GM18502 (cell line): ENCODE measurements around the gene ATXN10.

Experiments
- ATAC-seq: cut with Tn5 transposase; IDR thresholded peaks from one replicate; pipeline ENCODE4 v1.9.1; 2021; ENCODE audit warnings: mild to moderate bottlenecking; ENCODE audit not compliant: unreplicated experiment, poor library complexity

The ATXN10 gene

DNA sequence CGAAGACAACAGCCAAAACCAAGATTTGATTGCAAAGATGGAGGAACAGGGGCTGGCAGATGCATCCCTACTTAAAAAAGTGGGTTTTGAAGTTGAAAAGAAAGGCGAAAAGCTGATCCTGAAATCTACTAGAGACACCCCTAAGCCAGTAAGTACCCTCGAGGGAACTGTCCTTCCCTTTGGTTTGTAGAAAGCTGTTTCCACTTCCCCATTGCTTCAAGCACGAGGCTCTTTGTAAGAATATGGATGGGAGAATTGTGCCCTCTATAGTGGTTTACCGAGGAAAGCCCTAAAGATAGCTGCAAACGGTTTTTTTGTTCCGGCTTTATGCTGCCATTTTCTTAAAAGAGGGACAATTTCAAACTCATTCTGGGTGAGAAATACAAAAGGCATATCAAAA, 171.4 kb downstream of the ATXN10 start:
- no peak for ATAC-seq

DNA sequence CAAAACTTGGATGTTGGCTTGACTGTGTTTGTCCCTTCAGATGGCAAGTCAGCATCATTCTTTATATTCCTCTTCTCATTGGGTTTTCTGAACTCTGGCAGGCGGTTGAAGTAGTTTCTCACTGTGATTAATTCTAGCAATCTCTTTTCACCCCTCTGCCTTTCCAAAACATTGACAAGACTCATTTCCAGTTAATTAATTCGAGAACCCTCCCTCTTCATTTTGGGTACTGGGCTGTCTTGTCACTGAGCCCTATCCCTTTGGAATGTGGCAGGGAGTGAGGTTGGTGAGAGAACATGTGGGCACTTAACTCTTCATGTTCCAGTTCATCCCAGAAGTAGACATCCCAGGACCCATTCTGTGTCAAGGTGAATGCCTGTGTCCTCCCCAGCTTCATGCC, 172.4 kb downstream of the ATXN10 start:
- no peak for ATAC-seq

- ATAC-seq, result no peak
These were observed 173.4 kb downstream of the ATXN10 start for GRCh38 chr22:45845076-45845487.

GRCh38 chr22:45846952-45847351, 175.3 kb downstream of the ATXN10 start:
- ATAC-seq, result no peak

DNA sequence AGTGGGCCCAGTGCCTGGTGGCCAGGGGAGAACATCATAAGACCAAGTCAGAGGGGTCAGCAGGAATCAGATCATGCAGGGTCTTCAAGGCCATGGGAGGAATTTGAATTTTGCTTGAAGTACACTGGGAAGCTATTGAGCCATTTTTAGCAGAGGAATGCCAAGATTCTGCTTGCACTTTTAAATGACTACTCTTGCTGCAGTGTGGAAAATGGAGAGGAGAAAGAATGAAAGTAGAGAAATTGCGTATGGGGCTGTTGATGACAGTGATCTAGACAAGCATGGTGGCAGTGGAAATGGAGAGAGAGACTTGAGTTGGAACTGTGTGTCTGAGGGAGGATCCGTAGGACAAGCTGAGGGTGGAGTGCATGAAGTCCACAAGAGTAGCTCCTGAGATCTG, 177.3 kb downstream of the ATXN10 start:
- no peak for ATAC-seq

- ATAC-seq, result no peak
These were observed 181.2 kb downstream of the ATXN10 start for GRCh38 chr22:45852826-45853225.

DNA sequence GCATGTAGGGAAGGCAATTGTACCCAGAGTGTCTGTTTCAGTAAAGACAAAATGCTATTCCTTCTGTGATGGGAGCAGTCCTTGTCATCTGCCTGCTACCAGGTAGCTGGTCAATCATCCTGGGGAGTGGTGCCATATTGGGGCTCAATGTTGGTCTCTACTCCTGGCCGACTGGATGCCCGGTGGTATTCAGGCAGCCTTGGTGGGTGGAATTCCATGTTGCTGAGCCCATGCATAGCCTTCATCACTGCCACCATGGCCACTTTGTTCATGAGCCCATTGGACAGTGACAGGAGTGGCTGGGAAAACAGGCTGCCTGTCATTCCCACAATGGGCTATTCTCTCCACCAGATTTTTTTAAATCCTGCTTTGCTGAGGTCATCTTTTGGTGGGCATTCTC, 184.3 kb downstream of the ATXN10 start:
- ATAC-seq, result no peak

DNA sequence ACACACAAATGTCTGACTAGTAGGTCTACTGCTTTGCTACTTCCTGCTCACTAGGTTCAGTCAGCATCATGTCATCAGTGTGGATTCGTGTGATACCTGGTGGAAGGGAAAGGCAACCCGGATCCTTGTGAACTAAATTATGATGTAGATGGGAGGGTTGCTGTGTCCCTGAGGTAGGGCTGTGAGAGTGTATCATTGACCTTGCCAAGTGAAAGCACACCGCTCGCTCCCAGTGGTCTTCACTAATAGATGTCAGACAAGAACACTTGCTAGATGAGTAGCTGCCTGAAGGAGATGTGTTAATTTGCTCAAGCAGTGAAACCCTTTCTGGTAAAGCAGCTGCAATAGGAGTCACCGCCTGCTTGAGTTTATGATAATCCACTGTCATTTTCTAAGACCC, 185.9 kb downstream of the ATXN10 start:
- ATAC-seq, result no peak

DNA sequence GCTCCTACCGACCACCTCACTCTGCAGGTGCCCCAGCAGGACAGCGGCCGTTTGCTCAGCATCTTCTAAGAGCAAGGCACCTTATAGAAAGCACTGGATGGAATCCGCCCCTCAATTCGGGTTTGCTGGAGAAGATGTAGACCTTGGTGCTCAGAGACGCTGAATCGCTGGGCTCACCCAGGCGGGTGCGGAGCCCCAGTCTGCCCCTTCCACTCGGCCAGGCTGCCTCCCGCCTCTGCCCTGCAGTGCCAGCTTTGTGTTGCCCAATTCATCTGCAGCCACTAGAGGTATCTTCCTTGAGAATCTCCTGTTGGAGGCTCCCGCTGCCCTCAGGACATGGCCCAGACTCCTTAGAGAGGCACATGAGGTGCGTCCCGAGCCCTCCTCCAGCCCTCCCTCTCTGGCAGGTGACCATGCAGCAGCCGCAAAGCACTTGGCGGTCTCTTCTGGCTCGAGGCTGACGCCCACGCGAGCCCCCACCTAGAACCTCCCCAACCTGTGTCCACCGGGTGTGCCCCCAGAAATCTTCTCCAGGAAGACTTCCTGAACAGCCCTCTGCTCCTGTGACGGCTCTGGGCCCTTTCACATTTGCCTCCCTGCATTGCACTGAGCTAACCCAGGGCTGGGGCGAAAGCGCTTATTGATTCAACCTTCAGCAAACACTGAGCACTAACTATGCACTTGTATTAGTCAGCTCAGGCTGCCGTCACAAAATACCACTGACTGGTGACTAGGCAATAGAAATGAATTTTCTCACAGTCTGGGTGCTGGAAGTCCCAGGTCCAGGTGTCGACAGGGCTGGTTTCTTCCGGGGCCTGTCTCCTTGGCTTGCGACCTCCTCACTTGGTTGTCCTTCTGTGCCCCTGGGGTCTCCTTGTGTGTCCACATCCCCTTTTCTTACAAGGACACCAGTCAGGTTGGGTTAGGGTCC, 187.9 kb downstream of the ATXN10 start:
- no peak for ATAC-seq

DNA sequence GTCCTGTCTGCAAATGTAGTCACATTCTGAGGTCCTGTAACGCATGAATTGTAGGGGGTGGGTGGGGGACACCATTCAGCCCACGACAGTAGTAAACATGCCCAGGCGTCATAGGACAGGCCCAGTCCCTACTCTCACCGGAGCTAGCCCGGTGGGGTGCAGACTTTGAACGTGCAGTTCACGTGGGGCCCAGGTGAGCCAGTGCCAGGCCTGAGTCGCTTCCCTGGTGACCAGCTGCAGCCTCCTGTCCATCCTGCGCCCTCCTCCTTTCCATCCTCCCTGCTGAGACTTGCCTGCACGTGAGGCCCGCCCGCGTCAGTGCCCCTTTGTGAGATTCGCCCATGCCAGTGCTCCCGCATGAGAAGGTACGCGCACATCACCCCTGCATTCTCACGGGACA, 188.6 kb downstream of the ATXN10 start:
- ATAC-seq, result no peak

DNA sequence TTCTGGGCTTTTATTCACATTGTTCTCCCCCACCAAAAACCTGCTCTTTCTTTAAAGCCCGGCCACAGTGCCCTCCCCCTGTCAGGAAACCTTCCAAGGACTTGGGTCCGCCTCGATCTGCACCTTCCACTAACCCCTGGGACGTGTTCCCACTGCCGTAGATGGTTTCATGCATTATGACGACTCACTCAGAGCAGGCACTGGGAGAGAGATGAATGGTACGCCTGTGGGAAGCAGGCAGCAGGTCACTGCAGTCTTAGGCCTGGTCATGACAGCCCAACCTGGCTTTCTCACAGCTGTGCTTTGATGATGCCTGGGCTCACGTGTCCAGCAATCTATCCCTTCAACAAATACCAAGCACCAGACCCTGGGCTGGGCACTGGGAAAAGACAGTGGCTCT, 189.6 kb downstream of the ATXN10 start:
- no peak for ATAC-seq

DNA sequence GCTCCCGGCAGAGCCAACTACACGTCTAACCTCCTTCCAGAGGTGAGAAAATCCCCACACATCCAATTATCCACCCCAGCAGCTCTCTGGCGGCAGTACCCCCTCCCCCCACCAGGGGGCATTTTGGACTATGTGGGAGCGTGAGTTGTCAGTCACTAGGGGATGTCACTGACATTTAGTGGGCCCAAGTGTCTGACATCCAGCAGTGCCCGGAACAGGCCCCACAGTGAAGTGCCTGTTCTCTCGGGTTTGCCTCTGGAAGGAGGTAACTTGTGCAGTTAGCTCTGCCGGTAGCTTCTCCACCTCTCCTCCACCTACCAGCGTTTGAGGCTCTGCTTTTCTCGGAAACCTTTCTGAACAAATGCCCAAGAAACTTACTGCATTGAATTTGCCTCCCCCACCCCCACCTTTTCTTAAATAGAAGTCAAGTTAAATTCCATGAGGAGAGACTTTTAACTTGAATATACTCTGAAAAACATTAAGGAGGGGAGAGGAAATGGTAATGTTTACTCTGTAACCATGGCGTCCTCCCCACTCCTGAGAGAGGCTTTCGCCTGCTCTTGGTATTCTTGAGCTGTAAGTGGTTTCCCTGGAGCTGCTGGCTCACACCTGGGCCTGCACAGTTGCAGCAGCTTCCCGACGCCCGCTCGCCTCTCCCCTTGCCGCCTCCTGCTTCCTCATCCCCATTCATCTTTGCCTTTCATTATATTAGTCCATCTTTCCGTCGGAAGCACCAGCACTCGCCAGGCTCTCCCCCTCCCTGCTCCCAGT, 192.5 kb downstream of the ATXN10 start:
- no peak for ATAC-seq

- ATAC-seq, result no peak
These were observed 193.4 kb downstream of the ATXN10 start for GRCh38 chr22:45864959-45865476.

DNA sequence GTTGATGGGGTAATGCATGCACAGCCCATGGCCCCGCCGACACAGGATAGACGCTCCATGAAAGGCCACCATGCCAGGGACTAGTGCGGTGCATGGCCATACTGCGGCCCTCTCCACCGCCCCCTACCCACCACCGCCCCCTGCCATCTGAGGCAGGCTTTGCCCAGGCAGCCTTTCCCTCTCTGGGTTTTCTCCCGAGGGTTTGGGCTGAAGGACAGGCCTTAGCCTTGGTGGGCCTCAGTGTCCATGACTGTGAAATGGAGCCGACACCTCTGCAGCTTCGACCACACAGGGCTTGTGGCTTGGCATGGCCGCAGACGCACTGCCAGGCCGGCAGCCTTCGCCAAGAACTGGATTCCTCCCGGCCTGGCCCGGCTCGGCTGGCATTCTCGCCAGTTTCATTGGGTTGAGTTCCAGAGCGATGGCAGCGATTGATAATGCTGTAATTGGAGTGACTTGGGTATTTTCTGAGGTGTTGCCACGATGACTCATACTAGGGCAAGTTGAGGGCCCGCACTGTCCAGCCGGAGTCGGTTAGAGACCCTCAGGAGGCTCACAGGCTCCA, 194.0 kb downstream of the ATXN10 start:
- ATAC-seq, result no peak

DNA sequence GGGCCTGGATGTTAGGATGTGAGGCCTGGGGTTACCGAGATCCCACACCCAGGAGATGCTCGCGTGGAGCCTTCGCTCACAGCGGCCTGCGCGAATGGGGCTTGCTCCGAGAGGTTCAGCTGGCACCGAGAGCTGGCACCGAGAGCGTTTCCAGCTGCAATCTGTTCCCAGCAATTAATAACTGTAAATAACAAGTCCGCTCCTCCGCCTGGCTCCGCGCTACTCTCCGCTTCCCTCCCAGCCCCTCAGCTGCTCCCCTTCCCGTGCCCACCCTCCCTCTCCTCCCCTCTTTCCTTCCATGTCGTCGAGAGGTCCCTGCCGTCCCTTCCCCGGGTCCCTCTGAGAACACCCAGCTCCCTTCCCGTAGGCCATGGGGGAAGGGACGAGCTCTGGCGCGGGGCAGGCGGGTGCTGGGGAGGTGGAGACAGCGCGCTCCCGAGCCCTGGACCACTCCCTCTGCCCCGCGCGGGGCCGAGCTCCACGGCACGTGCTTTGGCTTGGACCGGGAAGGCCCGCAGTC, 194.6 kb downstream of the ATXN10 start:
- ATAC-seq, result no peak

DNA sequence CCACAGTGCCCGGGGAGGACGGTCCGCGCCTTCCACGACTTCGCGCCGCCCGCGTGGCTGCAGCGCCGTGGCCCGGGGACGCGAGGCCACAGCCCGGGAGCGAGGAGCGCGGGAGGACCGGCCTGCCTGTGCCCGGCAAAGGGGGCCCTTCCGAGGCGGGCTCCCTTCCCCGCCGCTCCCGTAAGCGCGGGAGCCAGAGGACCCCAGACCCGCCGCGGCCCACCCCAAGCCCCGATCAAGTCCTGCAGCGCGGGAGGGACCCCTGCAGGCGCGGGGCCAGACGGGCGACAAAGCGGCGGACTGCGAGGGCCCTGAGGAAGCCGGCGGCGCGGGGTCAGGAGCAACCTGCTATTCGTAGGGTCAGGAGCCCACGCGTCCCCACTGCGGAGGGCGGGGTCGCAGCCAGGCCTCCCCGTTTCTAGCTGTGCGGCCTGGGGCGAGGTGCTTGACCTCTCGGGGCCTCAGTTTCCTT, 195.0 kb downstream of the ATXN10 start:
- no peak for ATAC-seq

DNA sequence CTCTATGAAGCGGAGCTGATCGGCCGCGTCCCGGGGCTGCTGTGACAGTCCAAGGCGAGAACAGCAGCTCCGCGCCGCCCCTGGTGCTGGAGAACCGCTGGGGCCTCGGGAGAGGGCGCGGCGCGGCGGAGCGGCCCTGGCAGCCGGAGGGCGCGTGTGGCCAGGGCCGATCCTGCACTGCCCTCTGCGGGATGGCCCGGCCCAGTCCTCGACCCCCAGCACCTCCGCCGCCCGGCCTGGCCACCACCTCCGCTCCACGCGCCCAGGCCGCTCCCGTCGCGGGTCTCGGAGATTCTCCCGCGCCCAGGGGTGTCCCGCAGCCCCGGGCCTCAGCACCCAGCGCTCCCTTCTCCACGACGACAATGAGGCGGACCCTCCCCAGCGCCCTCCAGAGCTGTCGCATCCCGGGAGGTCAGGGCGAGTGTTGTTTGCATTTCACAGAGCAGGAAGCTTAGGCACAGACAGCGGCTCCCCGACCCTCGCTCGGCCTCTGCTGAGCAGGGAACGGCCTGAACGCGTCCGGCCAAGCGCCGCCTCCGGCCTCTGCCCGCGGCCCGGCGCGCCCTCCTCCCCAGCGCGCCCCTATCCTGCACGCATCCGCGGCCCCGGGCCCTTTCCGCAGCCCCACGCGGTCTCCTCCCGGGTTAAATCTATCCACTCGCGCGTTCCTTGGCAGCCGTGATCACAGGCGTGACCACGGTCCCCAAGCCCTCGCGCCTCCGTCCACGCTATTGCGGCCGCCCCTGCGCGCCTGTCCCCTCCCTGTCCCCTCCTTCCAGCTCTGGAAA, 195.7 kb downstream of the ATXN10 start:
- ATAC-seq, result no peak

- ATAC-seq, result no peak
These were observed 196.4 kb downstream of the ATXN10 start for GRCh38 chr22:45867906-45868555.

GRCh38 chr22:45868571-45869339, 197.1 kb downstream of the ATXN10 start:
- ATAC-seq, result no peak
